GM10847 (cell line): Measurements from ENCODE around the gene CDH20.

Experiments used
- POLR2A ChIP-seq: IDR thresholded peaks from 2 replicates; pipeline ENCODE4 v1.6.1; 2011; ENCODE audit not compliant: insufficient read length; ENCODE audit errors: extremely low read depth

The CDH20 gene

GRCh38 chr18:61556862-61557261 lies 223.6 kb downstream of the CDH20 start:
- no peak for TF ChIP-seq POLR2A

- TF ChIP-seq POLR2A = no peak
Measured at GRCh38 chr18:61569176-61569892, 236.1 kb downstream of the CDH20 start.

- no peak for TF ChIP-seq POLR2A
Measured at GRCh38 chr18:61570070-61570469, 236.8 kb downstream of the CDH20 start.

- TF ChIP-seq POLR2A = no peak
Measured at GRCh38 chr18:61572084-61572655, 238.9 kb downstream of the CDH20 start.

- TF ChIP-seq POLR2A = no peak
Measured at GRCh38 chr18:61572871-61573270, 239.6 kb downstream of the CDH20 start.

GRCh38 chr18:61574665-61575064 lies 241.4 kb downstream of the CDH20 start:
- no peak for TF ChIP-seq POLR2A

- no peak for TF ChIP-seq POLR2A
Measured at GRCh38 chr18:61575419-61575818, 242.2 kb downstream of the CDH20 start.

- no peak for TF ChIP-seq POLR2A
Measured at GRCh38 chr18:61578846-61579245, 245.6 kb downstream of the CDH20 start.

- TF ChIP-seq POLR2A = no peak
Measured at GRCh38 chr18:61579581-61579980, 246.4 kb downstream of the CDH20 start.

- no peak for TF ChIP-seq POLR2A
Measured at GRCh38 chr18:61580046-61580445, 246.8 kb downstream of the CDH20 start.

GRCh38 chr18:61581578-61582201 lies 248.5 kb downstream of the CDH20 start:
- TF ChIP-seq POLR2A = no peak

- no peak for TF ChIP-seq POLR2A
Measured at GRCh38 chr18:61582202-61582710, 249.0 kb downstream of the CDH20 start.

GRCh38 chr18:61583548-61583947 lies 250.3 kb downstream of the CDH20 start:
- TF ChIP-seq POLR2A = no peak

- no peak for TF ChIP-seq POLR2A
Measured at GRCh38 chr18:61587865-61588264, 254.6 kb downstream of the CDH20 start.

GRCh38 chr18:61589053-61589723 lies 256.0 kb downstream of the CDH20 start:
- TF ChIP-seq POLR2A = no peak

GRCh38 chr18:61589724-61590065 lies 256.5 kb downstream of the CDH20 start:
- TF ChIP-seq POLR2A = no peak
